ENCODE data around the gene NTRK3.

- TF ChIP-seq CTCF (conservative IDR thresholded peaks at IDR 0.05; ENCODE audit: low read length), result no peak
- no peak for TF ChIP-seq EZH2phosphoT487 (IDR thresholded peaks at IDR 0.05; ENCODE audit: borderline replicate concordance)
Observed at GRCh38 chr15:87829332-87830050, 427.0 kb downstream of the NTRK3 start.

All from Loucy (cell line).